ENCODE results near the gene DENND6B.
"Not testable (repeated sequence)": the region's sequence is repeated elsewhere in the genome, so short reads cannot be mapped to it uniquely, and the experiment has no call there.

DENND6B gene, protein sequence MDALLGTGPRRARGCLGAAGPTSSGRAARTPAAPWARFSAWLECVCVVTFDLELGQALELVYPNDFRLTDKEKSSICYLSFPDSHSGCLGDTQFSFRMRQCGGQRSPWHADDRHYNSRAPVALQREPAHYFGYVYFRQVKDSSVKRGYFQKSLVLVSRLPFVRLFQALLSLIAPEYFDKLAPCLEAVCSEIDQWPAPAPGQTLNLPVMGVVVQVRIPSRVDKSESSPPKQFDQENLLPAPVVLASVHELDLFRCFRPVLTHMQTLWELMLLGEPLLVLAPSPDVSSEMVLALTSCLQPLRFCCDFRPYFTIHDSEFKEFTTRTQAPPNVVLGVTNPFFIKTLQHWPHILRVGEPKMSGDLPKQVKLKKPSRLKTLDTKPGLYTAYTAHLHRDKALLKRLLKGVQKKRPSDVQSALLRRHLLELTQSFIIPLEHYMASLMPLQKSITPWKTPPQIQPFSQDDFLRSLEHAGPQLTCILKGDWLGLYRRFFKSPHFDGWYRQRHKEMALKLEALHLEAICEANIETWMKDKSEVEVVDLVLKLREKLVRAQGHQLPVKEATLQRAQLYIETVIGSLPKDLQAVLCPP
- total RNA-seq = 1.9 to 2.7 reads per million in 2 donors

- peak; percentile 46 to 78 (median 56) for DNase-seq
Measured at GRCh38 chr22:50326956-50327710, at the start of gene DENND6B. TSS of gene DENND6B (minus strand) at chr22:50327012. CDS start at chr22:50326988, 24 bp downstream.

DNA sequence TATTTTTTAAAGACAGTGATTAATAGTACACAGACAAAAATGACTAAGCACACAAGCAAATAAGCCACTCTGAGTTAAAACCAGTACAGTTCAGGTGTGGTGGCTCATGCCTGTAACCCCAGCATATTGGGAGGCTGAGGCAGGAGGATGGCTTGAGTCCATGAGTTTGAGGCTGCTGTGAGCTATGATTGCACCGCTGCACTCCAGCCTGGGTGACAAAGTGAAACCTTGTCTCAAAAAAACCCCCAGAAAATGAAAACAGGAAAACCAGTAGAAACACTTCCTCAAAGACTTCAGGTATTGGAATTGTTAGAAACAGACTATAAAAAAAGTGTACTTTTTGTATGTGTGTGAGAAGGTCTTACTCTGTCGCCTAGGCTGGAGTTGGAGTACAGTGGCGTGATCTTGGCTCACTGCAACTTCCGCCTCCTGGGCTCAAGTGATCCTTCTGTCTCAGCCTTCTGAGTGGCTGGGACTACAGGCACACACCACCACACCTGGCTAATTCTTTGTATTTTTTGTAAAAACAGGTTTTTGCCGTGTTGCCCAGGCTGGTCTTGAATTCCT lies 49.4 kb upstream of the DENND6B start:
- DNase-seq = peak in 1 of 5 experiments; percentile 17

GRCh38 chr22:50371101-50371648 lies 44.4 kb upstream of the DENND6B start:
- no peak for DNase-seq

DNA sequence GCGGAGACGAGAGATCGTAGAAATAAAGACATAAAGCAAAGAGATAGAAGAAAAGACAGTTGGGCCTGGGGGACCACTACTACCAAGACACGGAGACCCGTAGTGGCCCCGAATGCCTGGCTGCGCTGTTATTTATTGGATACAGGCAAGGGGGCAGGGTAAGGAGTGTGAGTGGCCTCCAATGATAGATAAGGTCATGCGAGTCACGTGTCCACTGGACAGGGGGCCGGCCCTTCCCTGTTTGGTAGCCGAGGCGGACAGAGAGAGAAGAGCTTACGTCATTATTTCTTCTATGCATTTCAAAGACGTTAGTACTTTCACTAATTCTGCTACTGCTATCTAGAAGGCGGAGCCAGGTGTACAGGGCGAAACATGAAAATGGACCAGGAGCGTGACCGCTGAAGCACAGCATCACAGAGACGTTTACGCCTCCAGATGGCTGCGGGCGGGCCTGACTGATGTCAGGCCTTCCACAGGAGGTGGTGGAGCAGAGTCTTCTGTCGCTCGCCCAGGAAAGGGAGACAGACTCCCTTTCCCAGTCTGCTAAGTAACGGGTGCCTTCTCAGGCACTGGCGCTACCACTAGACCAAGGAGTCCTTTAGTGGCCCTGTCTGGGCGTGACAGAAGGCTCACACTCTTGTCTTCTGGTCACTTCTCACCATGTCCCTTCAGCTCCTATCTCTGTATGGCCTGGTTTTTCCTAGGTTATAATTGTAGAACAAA lies 41.1 kb upstream of the DENND6B start:
- no peak for DNase-seq

GRCh38 chr22:50363803-50364194 lies 37.0 kb upstream of the DENND6B start:
- DNase-seq = not testable (repeated sequence)

- DNase-seq = no peak
Measured at GRCh38 chr22:50363166-50363802, 36.5 kb upstream of the DENND6B start.

GRCh38 chr22:50361688-50362087 lies 34.9 kb upstream of the DENND6B start:
- DNase-seq = peak in 1 of 5 experiments; percentile 74

DNA sequence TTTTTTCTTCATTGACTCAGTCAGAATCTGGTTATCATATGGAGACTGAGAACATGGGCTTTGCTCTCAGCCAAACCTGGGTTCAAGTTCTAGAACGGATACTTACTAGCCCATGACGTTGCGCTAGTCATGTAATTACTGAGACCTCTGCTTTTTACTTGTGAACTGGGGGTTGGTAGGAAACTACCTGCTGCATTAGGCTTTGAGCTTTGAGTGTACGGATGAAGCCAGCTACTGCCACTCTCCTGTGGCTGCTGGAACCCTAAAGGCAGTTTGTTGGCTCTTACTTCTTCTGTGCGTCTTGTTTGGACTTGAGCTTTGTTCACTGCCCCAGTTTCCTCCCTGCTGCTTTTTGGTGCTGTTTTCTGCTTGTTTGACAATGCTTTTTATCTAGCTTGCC lies 34.4 kb upstream of the DENND6B start:
- peak in 1 of 5 experiments; percentile 58 for DNase-seq

GRCh38 chr22:50360578-50360977 lies 33.8 kb upstream of the DENND6B start:
- DNase-seq = no peak

GRCh38 chr22:50357756-50358155 lies 30.9 kb upstream of the DENND6B start:
- no peak for DNase-seq

DNA sequence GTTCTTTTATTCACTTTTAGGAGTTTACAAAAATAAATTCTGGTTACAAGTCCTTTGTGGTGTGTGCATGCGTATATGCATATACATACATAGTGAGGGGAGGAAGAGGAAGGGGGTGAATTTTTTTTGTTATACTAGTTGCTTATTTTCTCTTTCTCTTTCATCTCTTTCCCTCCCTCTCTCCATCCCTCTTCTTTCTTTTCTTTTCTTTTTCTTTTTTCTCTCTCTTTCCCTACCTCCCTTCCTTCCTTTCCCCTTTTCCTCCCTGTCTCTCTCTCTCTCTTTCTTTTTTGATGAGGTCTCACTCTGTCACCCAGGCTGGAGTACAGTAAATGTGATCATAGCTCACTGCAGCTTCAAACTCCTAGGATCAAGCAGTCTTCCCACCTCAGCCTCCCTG lies 30.4 kb upstream of the DENND6B start:
- no peak for DNase-seq

GRCh38 chr22:50356186-50356585 lies 29.4 kb upstream of the DENND6B start:
- DNase-seq = no peak

- no peak for DNase-seq
Measured at GRCh38 chr22:50348058-50348457, 21.2 kb upstream of the DENND6B start.

- no peak for DNase-seq
Measured at GRCh38 chr22:50347157-50347556, 20.3 kb upstream of the DENND6B start.

GRCh38 chr22:50346470-50346869 lies 19.7 kb upstream of the DENND6B start:
- DNase-seq = no peak

- peak in 1 of 5 experiments; percentile 26 for DNase-seq
Measured at GRCh38 chr22:50343541-50343935, 16.7 kb upstream of the DENND6B start.

DNA sequence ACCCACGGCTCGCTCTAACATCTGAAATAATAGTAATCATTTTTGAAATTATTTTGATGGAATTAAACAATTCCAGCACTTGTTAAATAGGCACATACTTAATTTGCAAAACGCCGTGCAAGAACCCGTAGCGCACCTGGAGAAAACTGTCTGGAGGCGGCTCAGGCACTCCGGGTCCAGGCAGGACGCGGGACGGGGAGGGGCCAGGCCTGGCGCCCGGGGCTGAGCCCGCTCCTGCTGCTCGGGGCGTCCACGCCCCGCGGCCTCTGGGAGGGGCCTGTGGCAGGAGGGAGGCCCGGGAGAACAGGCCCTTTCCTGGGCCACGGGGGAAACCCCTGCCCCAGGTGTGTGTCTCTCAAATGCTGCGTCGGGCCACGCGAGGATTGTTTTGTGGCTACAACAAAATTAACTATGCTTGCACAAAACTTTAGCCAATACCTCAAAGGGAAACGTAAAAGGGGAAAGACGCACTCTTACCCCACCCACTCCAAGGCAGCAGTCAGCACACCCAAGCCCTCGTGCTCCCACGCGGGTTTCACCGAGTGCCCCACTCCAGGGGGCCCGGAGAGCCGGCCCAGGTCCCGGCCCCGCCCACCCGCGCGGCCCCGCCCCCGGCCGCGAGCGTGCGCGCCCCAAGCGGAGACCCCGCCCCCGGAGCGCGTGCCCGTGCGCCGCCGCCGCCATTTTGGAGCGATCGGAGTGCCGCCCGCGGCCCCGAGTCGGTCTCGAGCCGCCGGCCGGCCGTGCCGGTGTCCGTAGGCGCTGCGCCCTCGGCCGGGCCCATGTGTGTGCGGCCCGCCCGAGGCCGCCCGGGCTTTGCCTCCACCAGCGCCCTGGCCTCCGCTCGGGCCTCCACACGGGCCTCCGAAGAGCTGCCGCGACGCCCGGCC lies 16.1 kb upstream of the DENND6B start, which contains the start of gene PPP6R2:
TSS of gene PPP6R2 (plus strand) at position 677 of the 890 bp plus-strand sequence. CDS start 50,582 bp downstream, outside the sequence.
- peak; percentile 79 to 89 (median 83) for DNase-seq

- peak; percentile 69 to 85 (median 79) for DNase-seq
Measured at GRCh38 chr22:50341977-50342650, 15.3 kb upstream of the DENND6B start.
